Tongue (tissue), 2 donors: ENCODE data around the gene CNTN2. TPM values are rescaled to one million over a fixed set of nuclear protein-coding genes. Genes with fewer than 3 reads are reported as not detected.

Source experiments
- DNase-seq: peaks from one replicate; pipeline ENCODE4 v3.0.0-alpha.2; 2015
- total RNA-seq: library from RNA; depleted of rRNA; stranded (reverse); fragments of >200 nt; gene quantifications from one replicate; pipeline ENCODE4 v1.2.3, GENCODE V29; 2014

Gene CNTN2
- total RNA-seq, 1 donor from 2014 or later = 3.1 TPM

DNA sequence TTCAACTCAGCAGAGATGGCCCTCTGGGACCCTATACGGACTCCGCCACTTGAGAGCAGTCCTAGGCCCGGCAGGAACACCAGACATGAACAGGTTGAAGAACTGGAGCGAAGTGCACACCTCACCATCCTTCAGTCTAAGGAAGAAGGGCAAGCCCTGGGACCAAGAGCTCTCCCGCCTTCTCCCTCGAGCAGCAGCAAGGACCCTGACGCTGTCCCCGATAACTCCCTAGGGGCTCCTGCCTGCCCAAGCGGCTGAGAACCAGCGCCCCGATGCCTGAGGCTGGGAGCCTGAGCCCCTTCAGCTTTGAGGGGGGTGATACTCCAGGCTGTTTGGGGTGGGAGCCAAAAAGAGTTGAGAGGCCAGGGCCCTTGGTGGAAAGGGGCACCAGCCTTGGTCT is 31.1 kb downstream of the CNTN2 start:
- no peak for DNase-seq

GRCh38 chr1:205074513-205074912 is 31.5 kb downstream of the CNTN2 start:
- no peak for DNase-seq

GRCh38 chr1:205075642-205076155 is 32.7 kb downstream of the CNTN2 start:
- no peak for DNase-seq

GRCh38 chr1:205076245-205076761 is 33.3 kb downstream of the CNTN2 start:
- no peak for DNase-seq

- no peak for DNase-seq
Observed at GRCh38 chr1:205077158-205077933, 34.3 kb downstream of the CNTN2 start.

GRCh38 chr1:205077934-205078311 is 34.9 kb downstream of the CNTN2 start:
- no peak for DNase-seq

DNA sequence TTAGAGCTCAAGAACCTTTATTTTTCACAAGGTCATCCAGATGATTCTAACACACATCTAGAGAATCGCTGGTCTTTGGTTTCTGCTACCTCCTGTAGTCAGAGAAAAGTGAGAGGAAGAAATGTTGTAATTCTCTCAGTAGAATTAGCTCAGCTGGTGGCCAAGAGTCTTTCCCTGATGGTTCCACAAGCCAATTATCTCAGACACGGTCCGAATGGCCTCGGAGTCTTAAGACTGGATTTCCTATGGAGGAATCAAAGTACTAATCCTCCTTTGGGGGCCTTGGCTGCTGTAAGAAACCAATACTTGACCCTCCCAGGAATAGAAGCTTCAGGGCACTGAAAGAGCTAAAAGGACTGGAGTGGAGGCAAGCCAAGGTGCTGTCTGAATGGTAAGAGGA is 39.4 kb downstream of the CNTN2 start:
- no peak for DNase-seq

DNA sequence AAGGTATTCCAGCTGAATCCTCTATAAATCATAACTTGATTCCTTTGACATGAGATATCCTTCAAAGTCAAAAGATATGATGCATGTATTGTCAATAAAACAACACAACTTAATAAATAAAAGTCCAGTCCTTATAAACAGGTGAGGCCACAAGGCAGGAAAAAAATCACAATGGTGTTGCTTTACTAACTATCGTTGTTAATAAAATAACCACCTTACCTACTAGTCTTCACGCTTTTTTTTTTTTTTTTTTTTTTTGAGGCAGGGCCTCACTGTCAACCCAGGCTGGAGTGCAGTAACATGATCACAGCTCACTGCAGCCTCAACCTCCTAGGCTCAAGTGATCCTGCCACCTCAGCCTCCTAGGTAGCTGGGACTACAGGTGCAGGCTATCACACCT is 41.3 kb downstream of the CNTN2 start, which contains the start of gene TMEM81:
Gene TMEM81 (minus strand): TSS at position 101 of the 400 bp plus-strand sequence. CDS start 140 bp downstream, outside the sequence.
- no peak for DNase-seq

GRCh38 chr1:205088341-205088740 is 45.3 kb downstream of the CNTN2 start:
- no peak for DNase-seq

DNA sequence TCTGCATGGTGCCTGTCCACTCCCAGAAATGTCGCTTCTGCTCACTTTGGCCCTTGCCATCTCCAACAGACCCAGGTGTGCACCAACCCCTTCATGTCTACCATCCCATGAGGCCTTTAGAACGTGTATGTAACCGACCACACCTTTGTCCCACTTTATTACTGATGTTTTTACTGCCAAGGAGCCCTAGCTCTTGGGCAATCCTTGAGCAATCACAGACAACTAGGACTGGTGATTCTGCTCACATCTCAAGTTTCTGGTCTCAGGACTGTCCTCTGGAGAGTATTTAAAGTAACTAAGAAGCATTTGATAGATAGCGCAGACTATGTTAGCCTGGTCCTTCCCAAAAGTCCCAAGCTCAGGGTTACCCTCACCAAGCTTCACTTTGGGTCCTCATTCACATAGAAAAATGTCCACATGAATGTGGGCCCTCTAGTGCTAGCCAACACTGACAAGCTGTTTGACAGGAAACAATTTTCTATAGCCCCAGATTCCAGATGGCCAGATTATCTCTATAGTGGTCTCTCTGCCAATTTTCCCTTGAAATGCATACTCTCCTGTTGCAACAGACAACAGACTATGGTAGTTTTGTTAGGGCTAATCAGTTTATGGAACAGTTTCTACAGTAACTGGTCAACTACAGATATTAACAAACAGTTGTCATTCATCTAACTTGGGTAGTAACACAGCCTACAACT is 48.2 kb downstream of the CNTN2 start:
- no peak for DNase-seq

- DNase-seq = no peak
Observed at GRCh38 chr1:205095422-205095821, 52.4 kb downstream of the CNTN2 start.

DNA sequence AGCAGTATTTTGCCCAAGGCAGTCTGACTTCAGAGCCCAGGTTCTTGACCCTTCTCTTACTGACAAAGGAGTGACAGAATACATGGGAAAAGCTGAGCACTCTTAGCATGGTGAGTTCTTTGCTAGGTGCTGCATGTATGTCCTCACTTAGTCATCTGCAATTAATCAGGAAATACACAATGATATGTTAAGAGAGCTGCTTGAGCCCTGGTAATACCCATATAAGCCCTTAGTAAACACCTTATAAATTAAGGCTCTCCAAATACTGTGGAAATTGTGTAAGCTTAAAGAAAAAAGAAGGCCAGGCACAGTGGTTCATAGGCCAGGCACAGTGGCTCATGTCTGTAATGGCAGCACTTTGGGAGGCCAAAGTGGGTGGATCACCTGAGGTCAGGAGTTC is 55.2 kb downstream of the CNTN2 start:
- DNase-seq = no peak

GRCh38 chr1:205102404-205102803 is 59.4 kb downstream of the CNTN2 start:
- no peak for DNase-seq

- no peak for DNase-seq
Observed at GRCh38 chr1:205107327-205107726, 64.3 kb downstream of the CNTN2 start.

- no peak for DNase-seq
Observed at GRCh38 chr1:205108464-205108863, 65.5 kb downstream of the CNTN2 start.

DNA sequence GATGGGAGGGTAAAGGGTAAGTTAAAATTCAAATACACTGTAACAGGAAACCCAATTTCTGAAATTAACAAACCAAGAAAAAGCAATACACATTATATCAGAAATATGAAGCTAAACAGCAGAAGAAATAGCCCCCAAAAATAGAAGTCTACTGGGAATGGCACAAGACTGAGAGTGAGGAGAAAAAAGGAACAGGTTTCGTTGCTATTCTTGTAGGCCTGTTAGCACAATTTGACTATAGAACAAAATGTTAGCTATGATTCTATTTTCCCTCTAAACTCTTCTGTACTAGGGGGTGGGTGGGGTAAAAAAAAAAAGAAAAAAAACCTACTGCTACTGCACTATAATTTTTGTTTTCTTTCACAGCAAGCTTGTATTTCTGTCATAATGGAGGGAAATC is 66.3 kb downstream of the CNTN2 start:
- DNase-seq = no peak

DNA sequence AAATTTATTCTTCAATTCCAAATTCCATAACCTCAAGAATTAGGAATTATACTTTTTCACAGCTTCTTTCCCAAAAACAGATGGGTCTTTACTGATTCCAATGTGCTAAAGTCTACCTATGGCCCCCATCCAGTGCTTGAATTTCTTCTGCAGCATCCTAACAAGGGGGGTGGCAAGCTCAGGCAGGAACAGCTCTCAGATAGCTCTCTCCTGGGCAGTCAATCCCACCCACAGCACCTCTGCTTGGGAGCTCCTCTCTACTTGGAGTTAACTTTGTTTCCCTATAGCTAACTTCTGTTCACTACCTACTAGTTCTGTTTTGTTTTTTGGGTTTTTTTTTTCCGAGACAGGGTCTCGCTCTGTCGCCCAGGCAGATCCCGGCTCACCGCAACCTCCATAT is 66.7 kb downstream of the CNTN2 start:
- DNase-seq = no peak

DNA sequence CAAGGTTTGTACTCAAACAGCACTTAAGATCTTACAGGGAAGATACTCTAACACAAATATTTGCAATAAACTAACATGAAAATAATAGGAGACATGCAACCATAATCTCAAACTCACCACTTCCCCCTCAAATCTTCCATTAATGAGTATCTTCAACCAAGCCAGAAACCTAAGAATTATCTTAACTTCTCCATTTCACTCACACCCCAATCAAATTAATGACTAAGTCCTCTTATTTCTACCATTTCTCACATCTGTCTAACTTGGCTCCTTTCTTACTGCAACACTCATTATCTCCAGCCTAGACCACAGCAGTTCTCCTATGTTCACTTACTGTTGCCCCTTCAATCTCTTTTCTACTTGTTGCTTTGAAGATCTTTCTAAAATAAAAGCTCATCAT is 68.3 kb downstream of the CNTN2 start:
- DNase-seq = no peak

DNA sequence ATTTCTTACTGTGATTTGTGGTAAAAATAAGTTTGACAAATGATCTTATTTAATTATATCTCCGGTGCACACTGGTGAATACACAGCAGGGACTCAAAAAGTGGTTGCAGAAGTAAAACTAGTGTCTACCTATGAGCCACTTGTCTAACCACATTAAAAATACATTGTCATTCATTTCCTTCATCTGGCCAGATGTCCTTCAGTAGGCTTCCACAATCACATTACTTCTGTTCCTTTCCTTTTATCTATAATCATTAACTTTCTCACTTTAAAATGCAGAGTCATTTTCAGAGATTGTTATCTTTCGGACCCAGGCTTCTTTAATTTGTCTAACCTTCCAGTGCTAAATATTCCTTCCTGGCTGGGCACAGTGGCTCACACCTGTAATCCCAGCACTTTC is 75.7 kb downstream of the CNTN2 start:
- no peak for DNase-seq

GRCh38 chr1:205121660-205122488 is 78.9 kb downstream of the CNTN2 start, which contains the start of gene RBBP5:
RBBP5 (minus strand) TSS chr1:205121978; CDS start chr1:205121873, 105 bp downstream.
- peak; percentile 98 for DNase-seq

- no peak for DNase-seq
Observed at GRCh38 chr1:205122489-205122882, 79.5 kb downstream of the CNTN2 start.

DNA sequence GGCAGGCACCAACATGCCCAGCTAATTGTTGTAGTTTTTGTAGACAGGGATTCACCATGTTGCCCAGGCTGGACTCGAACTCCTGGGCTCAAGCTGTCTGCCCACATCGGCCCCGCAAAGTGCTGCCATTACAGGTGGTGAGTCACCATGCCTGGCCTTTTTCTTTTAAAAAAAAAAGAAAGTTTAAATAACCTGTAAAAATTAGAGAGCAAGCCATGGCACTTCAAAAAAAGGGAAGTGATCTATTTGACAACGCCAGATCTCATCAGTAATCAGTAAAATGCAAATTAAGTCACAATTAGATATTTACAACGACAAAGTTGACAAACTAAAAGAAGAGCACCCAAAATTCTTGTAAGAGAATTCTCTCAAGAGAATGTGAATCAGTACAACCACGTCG is 81.7 kb downstream of the CNTN2 start:
- DNase-seq = no peak
